ENCODE results near the gene PLB1. TPM values are rescaled to one million over a fixed set of nuclear protein-coding genes. Genes with fewer than 3 reads are reported as not detected.
A peak's percentile ranks its signal among the peaks of the same experiment; 100 is the strongest.

Gene PLB1
- total and polyA plus RNA-seq, 8 donors, result 0.45 to 18.8 (median 3.4) TPM

DNA sequence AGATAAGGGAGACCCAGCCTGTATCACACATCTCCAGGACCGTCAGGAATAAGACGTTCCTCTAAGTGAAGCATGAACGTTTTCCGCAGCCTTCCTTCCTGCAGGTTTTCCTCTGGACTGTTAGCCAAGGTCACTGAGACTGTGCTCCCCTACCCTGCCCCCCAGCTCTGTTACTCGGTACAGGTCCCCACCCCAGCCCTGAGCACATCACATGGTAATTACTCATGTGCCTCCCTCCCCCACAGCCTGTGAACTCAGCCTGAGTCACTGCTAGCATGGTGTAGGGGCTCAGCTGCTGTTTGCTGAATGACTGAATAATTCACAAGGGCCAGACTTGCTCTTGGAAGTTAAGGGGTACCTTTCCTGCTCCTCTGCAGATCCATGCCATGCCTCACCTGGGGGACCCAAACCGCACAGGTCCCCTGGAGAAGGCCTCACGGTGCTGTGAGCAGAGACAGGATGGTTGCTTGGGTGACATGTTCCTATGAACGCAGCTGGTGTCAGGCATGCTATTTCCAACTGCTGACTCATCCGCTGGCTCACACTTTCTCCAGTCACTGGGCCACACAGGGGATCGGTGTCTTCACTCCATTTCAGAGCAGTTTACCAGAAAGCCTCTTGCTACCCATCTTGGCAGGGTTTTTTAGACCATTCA lies 88.2 kb downstream of the PLB1 start:
- TF ChIP-seq POLR2AphosphoS5 (IDR thresholded peaks at IDR 0.05) (peak in 1 of 3 donors; percentile 13), POLR2A (IDR thresholded peaks at IDR 0.05) (no peak)
- intact Hi-C loops (cut with DNase I; ENCODE audit: low total_unique reads), result no loop called here
- peak; percentile 50 to 65 for DNase-seq
- no peaks in the 10 kb centered on the region for H3K27me3 ChIP-seq
- 44 to 58% (median 52%) methylated on average over 9 to 10 of the region's 10 CpGs for WGBS, 5 donors
- peaks cover 0 to 23% (median 13%) of the 10 kb centered on the region in 4 donors for H3K4me1 ChIP-seq
- no peaks in the 10 kb centered on the region for H3K36me3 ChIP-seq
- peak overlapping the region; percentile 43 to 74 (median 53) for H3K27ac ChIP-seq
- no peaks in the 10 kb centered on the region for H3K9me3 ChIP-seq
- no peak overlapping the region for H3K4me3 ChIP-seq

DNA sequence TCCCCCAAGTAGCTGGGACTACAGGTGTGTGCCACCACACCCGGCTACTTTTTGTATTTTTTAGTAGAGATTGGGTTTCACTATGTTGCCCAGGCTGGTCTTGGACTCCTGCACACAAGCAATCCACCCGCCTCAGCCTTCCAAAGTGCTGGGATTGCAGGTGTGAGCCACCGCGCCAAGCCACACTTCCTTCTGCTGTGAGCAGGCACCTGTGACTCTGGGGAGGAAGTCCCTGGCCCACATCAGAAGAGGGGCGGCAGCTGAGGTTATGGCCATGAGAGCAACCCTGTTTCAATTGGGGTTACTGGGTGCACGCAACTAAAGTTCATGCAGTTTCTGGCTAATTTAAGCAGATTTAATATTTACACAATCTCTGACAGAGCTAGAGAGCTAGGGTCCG lies 91.0 kb downstream of the PLB1 start:
- no peak overlapping the region for H3K4me3 ChIP-seq
- no peaks in the 10 kb centered on the region for H3K36me3 ChIP-seq
- no peaks in the 10 kb centered on the region for H3K9me3 ChIP-seq
- intact Hi-C loops (cut with DNase I; ENCODE audit: low total_unique reads), result no loop called here
- peak in 1 of 2 donors; percentile 41 for DNase-seq
- H3K4me1 ChIP-seq, result peaks cover 0 to 23% (median 13%) of the 10 kb centered on the region in 4 donors
- no peaks in the 10 kb centered on the region for H3K27me3 ChIP-seq
- WGBS, 5 donors, result 55 to 87% (median 81%) methylated on average over 7 of the region's 7 CpGs
- H3K27ac ChIP-seq, result no peak overlapping the region
- TF ChIP-seq, protein P1, sequence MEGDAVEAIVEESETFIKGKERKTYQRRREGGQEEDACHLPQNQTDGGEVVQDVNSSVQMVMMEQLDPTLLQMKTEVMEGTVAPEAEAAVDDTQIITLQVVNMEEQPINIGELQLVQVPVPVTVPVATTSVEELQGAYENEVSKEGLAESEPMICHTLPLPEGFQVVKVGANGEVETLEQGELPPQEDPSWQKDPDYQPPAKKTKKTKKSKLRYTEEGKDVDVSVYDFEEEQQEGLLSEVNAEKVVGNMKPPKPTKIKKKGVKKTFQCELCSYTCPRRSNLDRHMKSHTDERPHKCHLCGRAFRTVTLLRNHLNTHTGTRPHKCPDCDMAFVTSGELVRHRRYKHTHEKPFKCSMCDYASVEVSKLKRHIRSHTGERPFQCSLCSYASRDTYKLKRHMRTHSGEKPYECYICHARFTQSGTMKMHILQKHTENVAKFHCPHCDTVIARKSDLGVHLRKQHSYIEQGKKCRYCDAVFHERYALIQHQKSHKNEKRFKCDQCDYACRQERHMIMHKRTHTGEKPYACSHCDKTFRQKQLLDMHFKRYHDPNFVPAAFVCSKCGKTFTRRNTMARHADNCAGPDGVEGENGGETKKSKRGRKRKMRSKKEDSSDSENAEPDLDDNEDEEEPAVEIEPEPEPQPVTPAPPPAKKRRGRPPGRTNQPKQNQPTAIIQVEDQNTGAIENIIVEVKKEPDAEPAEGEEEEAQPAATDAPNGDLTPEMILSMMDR (IDR thresholded peaks at IDR 0.05), result no peak
- TF ChIP-seq POLR2A (IDR thresholded peaks at IDR 0.05) (no peak), EP300 (IDR thresholded peaks at IDR 0.05) (no peak), POLR2AphosphoS5 (IDR thresholded peaks at IDR 0.05) (no peak)

DNA sequence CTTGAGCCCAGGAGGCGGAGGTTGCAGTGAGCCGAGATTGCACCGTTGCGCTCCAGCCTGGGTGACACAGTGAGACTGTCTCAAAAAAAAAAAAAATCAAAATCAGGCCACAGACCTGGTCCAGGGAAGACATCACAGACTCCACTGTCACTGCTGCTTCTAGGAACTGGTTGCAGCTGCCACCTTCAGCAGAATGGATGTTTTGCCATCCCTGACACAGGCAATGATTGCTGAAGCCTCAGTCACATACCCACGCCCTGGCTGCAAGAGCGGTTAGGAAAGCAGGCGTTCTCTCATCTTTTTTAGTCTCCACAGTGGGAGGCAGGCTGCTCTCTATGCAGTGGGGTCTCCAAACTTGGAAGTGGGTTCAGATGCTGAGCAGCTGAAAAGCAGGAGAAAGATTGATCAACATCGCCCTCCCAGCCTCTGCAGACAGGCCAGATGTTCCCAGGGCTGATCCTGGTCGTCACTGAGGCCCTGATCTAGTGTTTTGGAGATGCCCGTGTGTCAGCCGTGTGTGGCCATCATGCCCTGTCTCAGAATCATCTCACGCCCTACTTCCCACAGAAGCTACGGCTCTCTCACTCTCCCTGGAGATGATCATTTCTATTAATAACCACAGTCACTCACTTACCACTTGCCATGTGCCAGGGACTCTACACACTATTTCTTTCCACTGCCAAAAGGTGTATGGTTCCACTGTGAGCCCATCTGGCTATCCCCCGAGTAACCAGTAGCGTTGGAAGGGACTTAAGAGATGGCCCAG lies 91.8 kb downstream of the PLB1 start:
- TF ChIP-seq, protein P1 (IDR thresholded peaks at IDR 0.05), result no peak
- no peak for TF ChIP-seq POLR2AphosphoS5 (IDR thresholded peaks at IDR 0.05)
- no peak for TF ChIP-seq EP300 (IDR thresholded peaks at IDR 0.05)
- no peak for TF ChIP-seq POLR2A (IDR thresholded peaks at IDR 0.05)
- no peak for DNase-seq
- H3K27me3 ChIP-seq, result no peaks in the 10 kb centered on the region
- H3K27ac ChIP-seq, result no peak overlapping the region
- WGBS, 5 donors, result 78 to 89% (median 85%) methylated on average over 15 of the region's 15 CpGs
- no peak overlapping the region for H3K4me3 ChIP-seq
- no peaks in the 10 kb centered on the region for H3K36me3 ChIP-seq
- intact Hi-C loops (cut with DNase I; ENCODE audit: low total_unique reads), result no loop called here
- peaks cover 0 to 23% (median 13%) of the 10 kb centered on the region in 4 donors for H3K4me1 ChIP-seq
- H3K9me3 ChIP-seq, result no peaks in the 10 kb centered on the region

DNA sequence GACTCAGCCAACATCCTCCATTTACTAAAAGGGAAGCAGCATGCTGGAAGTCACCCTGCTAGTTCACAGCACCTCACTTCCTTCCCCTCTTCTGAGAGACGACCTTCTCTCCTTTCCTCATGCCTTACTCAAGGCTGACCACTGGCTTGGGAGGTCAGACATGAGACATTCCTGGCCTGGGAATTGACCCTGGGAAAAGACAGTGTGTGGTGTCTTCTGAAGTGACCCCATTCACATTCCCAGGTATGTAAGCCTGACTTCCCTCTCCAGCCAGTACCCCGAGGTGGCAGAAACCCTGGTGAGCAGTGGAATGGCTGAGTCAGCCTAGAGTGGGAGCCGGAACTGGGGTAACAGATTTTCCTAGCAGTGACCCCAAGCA lies 92.4 kb downstream of the PLB1 start:
- H3K9me3 ChIP-seq, result no peaks in the 10 kb centered on the region
- no peak overlapping the region for H3K4me3 ChIP-seq
- DNase-seq, result no peak
- intact Hi-C loops (cut with DNase I; ENCODE audit: low total_unique reads), result no loop called here
- TF ChIP-seq, protein P1 (IDR thresholded peaks at IDR 0.05), result no peak
- no peak for TF ChIP-seq POLR2A (IDR thresholded peaks at IDR 0.05)
- TF ChIP-seq POLR2AphosphoS5 (IDR thresholded peaks at IDR 0.05), result no peak
- TF ChIP-seq EP300 (IDR thresholded peaks at IDR 0.05), result no peak
- 50 to 67% (median 51%) methylated on average over 3 of the region's 3 CpGs for WGBS, 5 donors
- H3K27ac ChIP-seq, result no peak overlapping the region
- H3K4me1 ChIP-seq, result peaks cover 0 to 23% (median 13%) of the 10 kb centered on the region in 4 donors
- no peaks in the 10 kb centered on the region for H3K36me3 ChIP-seq
- no peaks in the 10 kb centered on the region for H3K27me3 ChIP-seq

All from stomach (tissue), 9 donors.